Activated T-cell treated with anti-CD3 and anti-CD28 coated beads for 24 hours (primary cell): ENCODE data around the gene KRTAP12-1.
"Not testable (repeated sequence)": the region's sequence is repeated elsewhere in the genome, so short reads cannot be mapped to it uniquely, and the experiment has no call there.

Experiments used
- DNase-seq: peaks from one replicate; pipeline ENCODE4 v3.0.0-alpha.2; 2020; ENCODE audit warnings: low read depth

The KRTAP12-1 gene

DNA sequence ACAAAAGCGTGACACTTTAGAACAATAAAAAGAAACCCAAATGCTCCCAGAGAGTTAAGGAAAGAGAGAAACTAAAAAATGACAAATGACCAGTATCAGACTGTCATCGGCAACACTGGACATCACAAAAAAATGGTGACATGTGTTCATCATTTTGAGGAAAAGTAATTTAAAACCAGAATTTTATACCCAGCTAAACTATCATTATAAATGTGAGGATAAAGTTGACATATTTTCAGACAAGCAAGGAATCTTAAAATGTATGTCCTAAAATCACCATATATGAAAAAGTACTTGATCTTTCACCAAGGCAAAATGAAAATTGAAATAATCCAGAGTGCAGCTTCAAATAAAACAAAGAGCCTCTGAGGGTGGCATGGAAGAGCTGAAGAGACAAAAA is 37.1 kb downstream of the KRTAP12-1 start:
- DNase-seq, result no peak

DNA sequence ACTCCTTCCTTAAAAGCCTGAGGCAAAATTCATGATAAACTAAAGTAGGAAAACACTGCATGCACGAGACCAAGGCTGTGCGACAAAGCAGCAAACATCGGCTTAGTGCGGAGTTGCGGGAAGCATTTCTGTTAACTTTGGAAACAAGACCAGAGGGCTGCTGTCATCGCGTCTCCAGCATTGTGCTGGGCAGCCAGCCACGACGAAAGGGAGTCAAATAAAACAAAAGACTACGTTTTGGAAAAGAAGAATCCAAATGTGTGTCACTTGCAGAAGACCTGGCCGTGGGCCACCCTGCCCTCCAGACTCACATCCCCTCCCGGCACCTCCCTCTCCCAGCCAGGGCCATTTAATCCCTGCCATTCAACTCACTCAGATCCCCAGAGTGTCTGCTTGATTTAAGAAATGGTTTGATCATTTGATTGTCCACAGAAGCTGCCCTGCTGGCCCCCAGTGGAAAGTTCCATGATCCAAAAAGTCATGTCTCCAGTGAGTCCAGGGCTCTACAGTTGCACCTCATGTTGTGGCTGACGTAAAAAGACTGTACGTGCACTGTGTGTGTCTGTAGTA is 38.1 kb downstream of the KRTAP12-1 start:
- DNase-seq, result no peak

DNA sequence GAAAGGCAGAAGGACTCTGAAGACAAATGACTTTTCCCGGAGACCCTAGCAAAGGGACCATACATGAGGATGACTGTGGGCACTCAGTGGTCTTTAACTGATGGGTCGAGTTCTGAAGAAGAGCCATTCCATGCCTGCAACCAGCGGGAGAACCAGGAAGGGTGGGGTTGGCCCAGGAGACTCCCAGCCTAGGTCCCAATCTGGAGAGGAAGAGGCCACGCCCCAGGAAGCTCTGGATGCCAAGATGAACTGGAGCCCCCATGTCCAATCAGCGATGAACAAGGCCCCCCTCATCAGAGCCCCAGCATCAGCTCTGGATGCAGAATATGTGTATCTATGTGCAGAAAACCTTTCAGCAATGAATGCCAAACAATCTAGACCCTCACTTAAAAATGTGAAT is 41.2 kb downstream of the KRTAP12-1 start:
- DNase-seq, result no peak

DNA sequence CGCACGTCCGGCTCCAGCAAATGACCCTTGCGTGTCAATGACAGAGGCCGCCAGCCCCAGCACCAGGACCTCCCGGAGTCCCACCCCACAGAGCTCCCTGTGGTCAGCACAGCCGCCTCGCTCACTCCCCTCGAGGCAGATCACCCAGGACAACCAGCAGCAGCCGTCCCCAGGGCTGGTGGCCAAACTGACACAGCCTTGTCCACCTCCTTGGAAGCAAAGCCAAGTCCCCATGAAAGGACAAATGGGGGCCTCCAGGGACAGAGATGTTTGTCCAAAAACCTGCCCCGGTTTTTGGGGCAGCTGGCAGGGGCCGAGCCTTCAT is 42.7 kb downstream of the KRTAP12-1 start:
- DNase-seq, result no peak

DNA sequence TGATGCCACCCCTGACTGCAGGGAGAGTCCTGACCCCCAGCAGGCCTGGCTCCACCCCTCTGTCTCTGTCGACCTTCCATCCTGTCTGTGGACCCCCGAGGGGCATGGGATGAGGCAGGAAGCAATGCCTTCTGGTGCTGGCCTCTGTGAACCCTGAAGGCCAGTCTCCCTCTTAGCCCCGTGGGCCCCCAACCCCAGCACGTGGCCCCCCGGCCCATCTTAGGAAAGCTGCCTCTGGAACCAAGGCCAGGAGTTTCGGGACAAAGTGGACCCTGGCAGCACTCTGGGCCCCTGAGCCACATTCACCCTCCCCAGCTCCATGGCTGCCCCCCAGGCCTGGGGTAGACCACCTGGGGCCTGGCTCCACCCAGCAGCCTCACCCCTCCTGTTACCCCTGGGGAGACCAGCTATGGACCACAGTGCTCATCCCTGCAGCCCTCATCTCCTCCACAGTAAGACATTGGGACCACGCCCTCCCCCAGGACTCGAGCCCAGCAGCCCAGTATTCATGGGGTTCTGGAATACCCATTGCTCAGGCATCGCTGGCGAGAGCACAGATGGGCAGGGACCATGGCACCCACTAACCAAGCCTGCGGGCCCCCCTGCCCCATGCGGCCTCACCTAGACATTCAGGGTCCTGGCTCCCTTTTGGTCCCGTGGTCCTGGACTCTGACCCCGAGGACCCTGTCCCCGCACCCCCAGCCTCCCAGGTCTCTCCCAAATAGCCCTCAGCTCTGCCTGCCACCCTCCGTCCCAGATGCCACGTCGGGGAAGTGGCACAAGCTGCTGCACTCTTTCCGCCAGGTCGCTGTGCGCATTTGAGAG is 43.2 kb downstream of the KRTAP12-1 start:
- DNase-seq, result not testable (repeated sequence)

DNA sequence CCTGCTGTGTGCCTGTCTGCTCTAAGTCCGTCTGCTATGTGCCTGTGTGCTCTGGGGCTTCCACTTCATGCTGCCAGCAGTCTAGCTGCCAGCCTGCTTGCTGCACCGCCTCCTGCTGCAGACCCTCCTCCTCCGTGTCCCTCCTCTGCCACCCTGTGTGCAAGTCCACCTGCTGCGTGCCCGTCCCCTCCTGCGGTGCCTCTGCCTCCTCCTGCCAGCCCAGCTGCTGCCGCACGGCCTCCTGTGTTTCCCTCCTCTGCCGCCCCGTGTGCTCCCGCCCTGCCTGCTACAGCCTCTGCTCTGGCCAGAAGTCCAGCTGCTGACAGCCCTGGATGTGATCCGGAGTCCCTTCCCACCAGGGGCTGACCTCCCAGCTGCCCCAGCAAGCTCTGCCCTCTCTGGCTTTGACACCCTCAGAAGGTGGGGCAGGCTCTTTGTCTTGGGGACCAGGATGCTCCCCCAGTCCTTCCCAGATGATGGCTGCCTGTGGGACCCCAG is 44.1 kb downstream of the KRTAP12-1 start:
- not testable (repeated sequence) for DNase-seq

GRCh38 chr21:44637018-44637850 is 44.7 kb downstream of the KRTAP12-1 start, which contains the start of gene KRTAP10-10:
KRTAP10-10 (plus strand) TSS chr21:44637356; CDS start chr21:44637418, 62 bp downstream.
- no peak for DNase-seq

DNA sequence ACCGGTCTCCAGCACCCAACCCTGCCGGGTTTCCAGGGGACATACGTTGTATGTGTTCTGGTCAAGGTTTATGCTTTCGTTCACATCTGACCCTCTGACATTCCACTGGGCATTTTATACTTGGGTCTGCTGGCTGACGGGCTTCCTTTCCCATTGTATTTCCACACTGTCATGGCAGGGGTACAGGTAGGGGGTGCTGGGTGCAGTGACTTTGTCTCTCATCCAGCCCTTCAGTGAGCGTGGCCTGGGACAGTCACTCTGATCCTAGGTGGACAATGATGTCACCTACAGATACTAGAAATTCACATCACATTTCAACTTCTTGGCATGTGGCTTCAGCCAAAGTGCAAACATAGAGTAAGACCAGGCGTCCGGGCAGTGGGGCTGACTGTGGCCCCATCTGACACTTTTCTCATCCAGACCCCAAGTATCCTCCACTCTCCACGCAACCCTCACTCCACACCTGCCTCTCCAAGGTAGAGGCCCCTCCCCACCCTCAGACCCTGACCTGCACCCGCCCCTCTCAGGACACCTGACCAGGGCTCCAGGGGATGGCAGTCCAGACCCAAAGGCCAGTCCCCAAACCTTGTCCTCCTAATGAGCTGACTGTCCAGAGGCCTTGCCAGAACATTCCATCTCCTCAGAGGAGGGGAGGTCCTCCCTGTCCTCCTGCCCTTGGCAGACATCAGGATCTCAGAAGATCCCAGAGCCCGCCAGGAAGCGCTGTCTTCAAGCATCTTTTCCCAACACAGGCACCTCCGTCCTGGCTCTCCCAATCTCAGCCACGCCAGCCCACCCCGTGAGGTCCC is 45.5 kb downstream of the KRTAP12-1 start:
- no peak for DNase-seq

GRCh38 chr21:44632067-44632466 is 49.9 kb downstream of the KRTAP12-1 start:
- DNase-seq, result no peak
